T-helper 1 cell (primary cell): ENCODE measurements around the gene UBQLN4.
"Not testable (repeated sequence)": the region's sequence is repeated elsewhere in the genome, so short reads cannot be mapped to it uniquely, and the experiment has no call there.

Experiments
- DNase-seq, 5 donors: peaks; one replicate each; pipeline ENCODE4 v3.0.0-alpha.2; 2012 to 2020

The UBQLN4 gene

GRCh38 chr1:156060937-156061636 is 7.5 kb upstream of the UBQLN4 start, which contains the start of gene RAB25:
TSS of gene RAB25 (plus strand) at chr1:156061160. CDS start at chr1:156061401, 241 bp downstream.
- DNase-seq = no peak

- DNase-seq = no peak
Measured at GRCh38 chr1:156056326-156056849, 2.8 kb upstream of the UBQLN4 start.

- DNase-seq = no peak
Measured at GRCh38 chr1:156055281-156056048, 1.9 kb upstream of the UBQLN4 start.

GRCh38 chr1:156054500-156055280 is 1.1 kb upstream of the UBQLN4 start, which contains the start of gene LAMTOR2:
TSS of gene LAMTOR2 (plus strand) at chr1:156054782. CDS start at chr1:156054890, 108 bp downstream.
- peak; percentile 84 to 94 (median 90) for DNase-seq

- peak; percentile 59 to 70 (median 61) for DNase-seq
Measured at GRCh38 chr1:156052862-156053767, 483 bp downstream of the UBQLN4 start.

- no peak for DNase-seq
Measured at GRCh38 chr1:156051011-156051725, 2.4 kb downstream of the UBQLN4 start.

- no peak for DNase-seq
Measured at GRCh38 chr1:156050376-156050775, 3.2 kb downstream of the UBQLN4 start.

GRCh38 chr1:156048663-156049258 is 4.8 kb downstream of the UBQLN4 start:
- DNase-seq = no peak

GRCh38 chr1:156045076-156045475 is 8.5 kb downstream of the UBQLN4 start:
- peak in 1 of 5 donors; percentile 32 for DNase-seq

GRCh38 chr1:156042828-156043227 is 10.8 kb downstream of the UBQLN4 start:
- DNase-seq = no peak

- not testable (repeated sequence) for DNase-seq
Measured at GRCh38 chr1:156034991-156035390, 18.6 kb downstream of the UBQLN4 start.

- no peak for DNase-seq
Measured at GRCh38 chr1:156033011-156033410, 20.6 kb downstream of the UBQLN4 start.

GRCh38 chr1:156026588-156026987 is 27.0 kb downstream of the UBQLN4 start:
- no peak for DNase-seq

GRCh38 chr1:156025876-156026275 is 27.7 kb downstream of the UBQLN4 start:
- DNase-seq = peak in 2 of 5 donors; percentile 10 to 47

- no peak for DNase-seq
Measured at GRCh38 chr1:156024801-156025200, 28.8 kb downstream of the UBQLN4 start.

- DNase-seq = no peak
Measured at GRCh38 chr1:156021954-156022353, 31.6 kb downstream of the UBQLN4 start.

GRCh38 chr1:156021093-156021428 is 32.5 kb downstream of the UBQLN4 start:
- no peak for DNase-seq

GRCh38 chr1:156020293-156021092 is 33.1 kb downstream of the UBQLN4 start, which contains the start of gene SSR2:
TSS of gene SSR2 (minus strand) at chr1:156020951. CDS start at chr1:156020167, 784 bp downstream.
- peak; percentile 67 to 91 (median 79) for DNase-seq

- DNase-seq = no peak
Measured at GRCh38 chr1:156019946-156020292, 33.7 kb downstream of the UBQLN4 start.

- DNase-seq = no peak
Measured at GRCh38 chr1:156014829-156015228, 38.8 kb downstream of the UBQLN4 start.
